ENCODE measurements around the gene USP20. TPM values are rescaled to one million over a fixed set of nuclear protein-coding genes. Genes with fewer than 3 reads are reported as not detected.

USP20 gene
- total RNA-seq, 6 donors from 2014 or later = 17.3 to 75.4 (median 26.2) TPM

GRCh38 chr9:129822898-129823541, 12.2 kb upstream of the USP20 start:
- no peaks in the 10 kb centered on the region for H3K27me3 ChIP-seq
- H3K27ac ChIP-seq = peak overlapping the region; percentile 76 to 94 (median 86)
- ATAC-seq (ENCODE audit: low FRiP score in 2 of 2) (peak; percentile 27 to 57), DNase-seq (peak; percentile 53 to 82)
- no peaks in the 10 kb centered on the region for H3K9me3 ChIP-seq
- H3K4me1 ChIP-seq = peaks cover 7 to 13% (median 10%) of the 10 kb centered on the region in 4 donors
- H3K36me3 ChIP-seq = peaks cover 8 to 59% (median 37%) of the 10 kb centered on the region in 4 donors
- TF ChIP-seq CTCF (IDR thresholded peaks at IDR 0.05) = no peak
- no peak for TF ChIP-seq EP300 (IDR thresholded peaks at IDR 0.05)
- TF ChIP-seq POLR2A (IDR thresholded peaks at IDR 0.05) = no peak
- TF ChIP-seq POLR2AphosphoS5 (IDR thresholded peaks at IDR 0.05) = no peak
- 11 to 53% methylated on average over 5 to 23 of the region's 26 CpGs for WGBS, 2 donors
- peak overlapping the region; percentile 61 to 99 (median 84) for H3K4me3 ChIP-seq

DNA sequence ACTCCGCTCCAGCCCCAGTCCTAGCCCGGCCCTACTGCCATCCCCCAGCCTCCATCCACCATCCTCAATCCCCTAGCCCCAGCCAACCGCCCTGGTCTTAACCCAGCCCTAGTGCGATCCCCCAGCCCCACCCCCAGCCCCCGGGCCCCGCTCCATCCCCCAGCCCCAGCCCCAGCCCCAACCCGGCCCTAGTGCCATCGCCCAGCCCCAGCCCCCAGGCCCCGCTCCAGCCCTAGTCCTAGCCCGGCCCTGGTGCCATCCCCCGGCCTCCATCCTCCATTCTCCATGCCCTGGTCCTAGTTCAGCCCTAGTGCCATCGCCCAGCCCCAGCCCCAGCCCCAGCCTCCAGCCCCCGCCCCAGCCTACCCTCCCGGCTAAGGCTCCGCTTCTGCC, 11.7 kb upstream of the USP20 start:
- H3K4me1 ChIP-seq = peaks cover 7 to 13% (median 10%) of the 10 kb centered on the region in 4 donors
- no peak for DNase-seq
- 4% methylated on average over 12 of the region's 15 CpGs; no CpG with 5 or more reads in 1 of the 2 donors for WGBS, 2 donors
- ATAC-seq (ENCODE audit: low FRiP score in 2 of 2) = peak; percentile 22 to 64
- H3K27ac ChIP-seq = peak overlapping the region; percentile 76 to 94 (median 86)
- H3K36me3 ChIP-seq = peaks cover 6 to 59% (median 37%) of the 10 kb centered on the region in 4 donors
- peak overlapping the region; percentile 61 to 99 (median 84) for H3K4me3 ChIP-seq
- H3K9me3 ChIP-seq = no peaks in the 10 kb centered on the region
- no peaks in the 10 kb centered on the region for H3K27me3 ChIP-seq
- TF ChIP-seq POLR2A (IDR thresholded peaks at IDR 0.05) (no peak), CTCF (IDR thresholded peaks at IDR 0.05) (no peak), EP300 (IDR thresholded peaks at IDR 0.05) (no peak), POLR2AphosphoS5 (IDR thresholded peaks at IDR 0.05) (no peak)

GRCh38 chr9:129823935-129824601, 11.2 kb upstream of the USP20 start, which contains the start of gene TOR1A:
TSS of gene TOR1A (minus strand) at chr9:129824136. CDS start at chr9:129824085, 51 bp downstream.
- no peak for TF ChIP-seq EP300 (IDR thresholded peaks at IDR 0.05)
- peak in 2 of 6 experiments; percentile 8 to 24 for TF ChIP-seq CTCF (IDR thresholded peaks at IDR 0.05)
- TF ChIP-seq POLR2AphosphoS5 (IDR thresholded peaks at IDR 0.05) = peak; percentile 88 to 92
- TF ChIP-seq POLR2A (IDR thresholded peaks at IDR 0.05) = peak in 3 of 4 donors; percentile 41 to 80 (median 69)
- peaks cover 11 to 59% (median 39%) of the 10 kb centered on the region in 4 donors for H3K36me3 ChIP-seq
- 7 to 13% methylated on average over 12 to 35 of the region's 47 CpGs for WGBS, 2 donors
- ATAC-seq (ENCODE audit: low FRiP score in 2 of 2) (peak; percentile 97 to 98), DNase-seq (peak; percentile 95 to 98)
- no peaks in the 10 kb centered on the region for H3K9me3 ChIP-seq
- peak within 1 kb of the TSS; percentile 61 to 99 (median 84) for H3K4me3 ChIP-seq
- H3K27me3 ChIP-seq = no peaks in the 10 kb centered on the region
- H3K27ac ChIP-seq = peak within 1 kb of the TSS; percentile 76 to 94 (median 86)
- H3K4me1 ChIP-seq = peaks cover 7 to 13% (median 10%) of the 10 kb centered on the region in 4 donors

- H3K27me3 ChIP-seq = no peaks in the 10 kb centered on the region
- ATAC-seq (ENCODE audit: low FRiP score in 2 of 2) (no peak), DNase-seq (no peak)
- WGBS, 2 donors = 84 to 89% methylated on average over 6 of the region's 6 CpGs
- no peaks in the 10 kb centered on the region for H3K9me3 ChIP-seq
- TF ChIP-seq CTCF (IDR thresholded peaks at IDR 0.05) (no peak), POLR2A (IDR thresholded peaks at IDR 0.05) (no peak), POLR2AphosphoS5 (IDR thresholded peaks at IDR 0.05) (no peak), EP300 (IDR thresholded peaks at IDR 0.05) (no peak)
- H3K4me1 ChIP-seq = peaks cover 7 to 13% (median 10%) of the 10 kb centered on the region in 4 donors
- no peak overlapping the region for H3K27ac ChIP-seq
- no peak overlapping the region for H3K4me3 ChIP-seq
- H3K36me3 ChIP-seq = peaks cover 30 to 59% (median 45%) of the 10 kb centered on the region in 4 donors
These were observed 8.9 kb upstream of the USP20 start for GRCh38 chr9:129826344-129826743.

Measured in upper lobe of left lung (tissue), 6 donors.